DND-41 (cell line): ENCODE measurements around the gene CPEB2.

Source experiments
- ATAC-seq: fragments of 200-7000 bp; cut with Tn5 transposase; 3 replicates; pipeline ENCODE4 v1.9.1; 2021; ENCODE audit warnings: low read depth; ENCODE audit not compliant: insufficient read depth
- DNase-seq: peaks from one replicate; pipeline ENCODE4 v3.0.0-alpha.2; 2020
- H2AFZ ChIP-seq: 2 replicates; pipeline ENCODE4 v1.6.0; 2012; ENCODE audit warnings: low read depth, low read length
- H3K27ac ChIP-seq: 2 replicates; pipeline ENCODE4 v1.5.1; 2012; ENCODE audit warnings: low read length, inconsistent platforms
- H3K27me3 ChIP-seq: fragments of 200-600 bp; sonication (generic); 2 replicates; pipeline ENCODE4 v1.6.0; 2012; ENCODE audit warnings: low read length, mild to moderate bottlenecking, inconsistent platforms; ENCODE audit not compliant: insufficient read depth, poor library complexity
- H3K36me3 ChIP-seq: 2 replicates; pipeline ENCODE4 v1.5.1; 2012; ENCODE audit warnings: low read length, inconsistent platforms; ENCODE audit not compliant: insufficient read depth
- H3K4me1 ChIP-seq: 2 replicates; pipeline ENCODE4 v1.5.1; 2012; ENCODE audit warnings: mild to moderate bottlenecking, low read length; ENCODE audit not compliant: insufficient read depth
- H3K4me2 ChIP-seq: 2 replicates; pipeline ENCODE4 v1.6.0; 2012; ENCODE audit warnings: mild to moderate bottlenecking, moderate library complexity, low read length, inconsistent platforms; ENCODE audit not compliant: insufficient read depth
- H3K4me3 ChIP-seq, 2 experiments: fragments of 200-600 bp in 1 of 2; shearing (Covaris generic) in 1 of 2; 2 replicates each; pipeline ENCODE4 v1.5.1; 2012 to 2016; ENCODE audit warnings: inconsistent platforms in 2 of 2, low read length in 2 of 2, mild to moderate bottlenecking in 2 of 2, low read depth in 1 of 2, moderate library complexity in 1 of 2
- H3K79me2 ChIP-seq: 2 replicates; pipeline ENCODE4 v1.6.0; 2012; ENCODE audit warnings: low read length, inconsistent platforms; ENCODE audit not compliant: insufficient read depth
- H3K9ac ChIP-seq: 2 replicates; pipeline ENCODE4 v1.6.0; 2012; ENCODE audit warnings: low read depth, mild to moderate bottlenecking, inconsistent platforms, low read length, moderate library complexity
- H3K9me3 ChIP-seq: 2 replicates; pipeline ENCODE4 v1.5.1; 2012; ENCODE audit warnings: low read length, moderate library complexity, mild to moderate bottlenecking, inconsistent platforms; ENCODE audit not compliant: insufficient read depth, severe bottlenecking
- H4K20me1 ChIP-seq: 2 replicates; pipeline ENCODE4 v1.6.0; 2012; ENCODE audit warnings: low read length; ENCODE audit not compliant: insufficient read depth
- CTCF ChIP-seq: IDR thresholded peaks from 2 replicates; pipeline ENCODE4 v1.5.1; 2012; ENCODE audit warnings: borderline replicate concordance, low read length, moderate library complexity, mild to moderate bottlenecking; ENCODE audit not compliant: poor library complexity, severe bottlenecking; ENCODE audit errors: extremely low read depth
- EZH2 ChIP-seq: IDR thresholded peaks from 3 replicates; pipeline ENCODE4 v1.6.1; 2012; ENCODE audit warnings: borderline replicate concordance, low read depth, mild to moderate bottlenecking, moderate library complexity, low read length, inconsistent platforms; ENCODE audit not compliant: severe bottlenecking

The CPEB2 gene

GRCh38 chr4:15010038-15010585, 7.8 kb downstream of the CPEB2 start:
- no peak for DNase-seq
- Histone ChIP-seq H3K36me3 (no peaks in the 10 kb centered on the region), H3K9ac (no peak overlapping the region), H3K4me2 (no peak overlapping the region), H3K9me3 (no peaks in the 10 kb centered on the region), H2AFZ (no peak overlapping the region), H3K27ac (no peak overlapping the region), H3K79me2 (no peaks in the 10 kb centered on the region), H3K27me3 (peaks cover 8% of the 10 kb centered on the region), H4K20me1 (peaks cover under 1% of the 10 kb centered on the region; the same call in 1 of the 2 replicates), H3K4me3 (no peak overlapping the region), H3K4me1 (peaks cover 4% of the 10 kb centered on the region)
- no peak for ATAC-seq
- no peak for TF ChIP-seq CTCF
- TF ChIP-seq EZH2: no peak

- ATAC-seq: no peak
- Histone ChIP-seq H2AFZ (no peak overlapping the region), H3K9me3 (no peaks in the 10 kb centered on the region), H3K4me2 (no peak overlapping the region), H3K79me2 (no peaks in the 10 kb centered on the region), H4K20me1 (no peaks in the 10 kb centered on the region), H3K27ac (no peak overlapping the region), H3K4me3 (no peak overlapping the region), H3K9ac (no peak overlapping the region), H3K4me1 (no peaks in the 10 kb centered on the region), H3K36me3 (no peaks in the 10 kb centered on the region), H3K27me3 (no peaks in the 10 kb centered on the region)
- DNase-seq: no peak
- TF ChIP-seq EZH2 (no peak), CTCF (no peak)
These were observed 8.9 kb downstream of the CPEB2 start for GRCh38 chr4:15011166-15011565.

GRCh38 chr4:15012017-15012788, 9.9 kb downstream of the CPEB2 start:
- Histone ChIP-seq H3K79me2 (no peaks in the 10 kb centered on the region), H3K27me3 (no peaks in the 10 kb centered on the region), H3K9me3 (no peaks in the 10 kb centered on the region), H3K4me2 (no peak overlapping the region), H3K4me1 (no peaks in the 10 kb centered on the region), H3K9ac (no peak overlapping the region), H3K36me3 (no peaks in the 10 kb centered on the region), H3K27ac (no peak overlapping the region), H2AFZ (no peak overlapping the region), H3K4me3 (no peak overlapping the region), H4K20me1 (no peaks in the 10 kb centered on the region)
- TF ChIP-seq EZH2 (no peak), CTCF (no peak)
- ATAC-seq (no peak), DNase-seq (no peak)
